NCI-H1417 (cell line): ENCODE measurements around the gene NNT.
"Not testable (repeated sequence)": the region's sequence is repeated elsewhere in the genome, so short reads cannot be mapped to it uniquely, and the experiment has no call there.

Experiments used
- DNase-seq, 3 experiments: peaks; one replicate each; lab custom pipeline; 2025; lab: John Stamatoyannopoulos, UW

The NNT gene

DNA sequence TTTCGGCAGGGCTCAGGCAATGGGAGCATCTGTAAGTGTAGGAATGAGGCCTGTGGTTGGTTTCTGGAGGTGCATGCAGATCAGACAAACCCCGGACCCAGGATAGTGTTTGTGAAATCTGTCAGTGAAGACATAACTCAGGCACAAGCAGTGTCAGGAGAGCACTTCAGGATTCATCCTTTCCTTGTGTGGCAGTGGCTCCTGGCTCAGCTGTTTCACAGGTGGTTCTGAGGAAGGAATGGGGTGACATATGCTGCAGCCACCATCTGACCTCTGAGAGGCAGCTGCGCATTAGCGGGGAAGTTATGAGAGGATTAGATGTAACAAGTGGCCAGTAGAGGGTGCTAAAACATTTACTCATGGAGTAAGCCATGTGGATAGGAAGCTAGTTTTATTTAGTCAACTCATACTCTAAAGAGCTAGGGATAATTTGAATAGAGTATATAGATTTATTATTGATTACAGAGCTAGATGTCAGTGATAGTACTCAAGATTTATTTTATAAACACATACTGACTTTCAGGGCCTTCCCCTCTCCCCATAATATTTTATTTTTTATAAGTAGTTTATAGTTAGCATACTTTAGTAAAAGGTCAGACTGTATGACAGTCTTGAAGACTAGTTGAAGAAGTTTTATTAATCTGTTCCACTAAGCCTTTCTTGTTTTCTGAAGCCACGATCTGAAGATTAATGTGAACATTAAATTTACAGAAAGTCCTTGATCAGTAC, 28.4 kb downstream of the NNT start:
- peak; percentile 50 to 94 (median 84) for DNase-seq

DNA sequence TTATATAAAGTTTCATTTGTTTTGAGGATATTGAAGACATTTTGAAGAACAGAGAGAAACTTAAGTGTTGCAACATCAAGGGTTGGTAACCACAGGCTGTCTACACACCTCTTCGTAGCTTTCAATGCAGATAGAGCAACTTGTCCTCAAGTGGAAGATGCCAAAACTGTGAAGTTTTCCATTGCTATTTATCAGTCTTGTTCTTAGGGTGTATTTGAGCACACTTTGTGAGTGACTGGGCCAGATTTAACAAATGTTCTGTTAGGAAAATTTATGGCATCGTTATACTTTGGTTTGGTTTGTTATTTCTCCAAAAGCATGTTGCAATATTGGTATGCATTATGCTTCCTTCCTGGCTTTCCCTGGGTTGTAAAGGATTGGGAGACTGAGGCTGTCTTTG, 31.6 kb downstream of the NNT start:
- DNase-seq: no peak

DNA sequence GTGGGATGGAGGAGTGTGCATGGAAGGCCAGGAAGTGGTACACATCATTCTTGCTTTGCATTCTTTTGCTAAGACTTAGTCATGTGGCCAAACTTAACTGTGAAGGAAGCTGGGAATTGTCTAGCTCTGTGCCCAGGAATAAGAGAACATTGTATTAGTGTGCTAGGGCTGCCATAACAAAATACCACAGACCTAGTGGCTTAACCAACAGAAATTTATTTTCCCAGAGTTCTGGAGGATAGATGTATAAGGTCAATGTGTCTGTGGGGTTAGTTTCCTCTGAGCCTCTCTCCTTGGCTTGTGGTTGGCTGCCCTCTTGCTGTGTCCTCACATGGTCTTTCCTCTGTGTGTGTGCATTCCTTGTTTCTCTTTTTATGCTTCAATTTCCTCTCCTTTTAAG, 32.4 kb downstream of the NNT start:
- no peak for DNase-seq

DNA sequence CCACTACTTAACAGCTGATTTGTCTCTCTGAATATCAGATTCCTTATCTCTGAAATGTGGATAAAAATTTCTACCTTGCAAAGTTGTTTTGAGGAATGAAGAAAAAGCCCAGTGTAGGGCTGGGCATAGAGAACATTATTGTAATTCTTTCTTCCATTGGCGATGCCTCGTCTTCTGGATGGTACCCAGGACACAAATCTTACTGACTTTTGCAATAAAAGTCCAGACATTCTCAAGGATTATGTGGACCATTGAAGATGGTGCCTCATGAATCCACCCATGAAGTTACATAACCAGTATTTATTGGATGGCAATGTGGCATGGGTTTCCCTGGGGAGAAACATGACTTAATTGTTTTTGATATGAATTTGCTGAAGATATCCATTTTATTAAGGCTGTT, 33.1 kb downstream of the NNT start:
- DNase-seq: no peak

DNA sequence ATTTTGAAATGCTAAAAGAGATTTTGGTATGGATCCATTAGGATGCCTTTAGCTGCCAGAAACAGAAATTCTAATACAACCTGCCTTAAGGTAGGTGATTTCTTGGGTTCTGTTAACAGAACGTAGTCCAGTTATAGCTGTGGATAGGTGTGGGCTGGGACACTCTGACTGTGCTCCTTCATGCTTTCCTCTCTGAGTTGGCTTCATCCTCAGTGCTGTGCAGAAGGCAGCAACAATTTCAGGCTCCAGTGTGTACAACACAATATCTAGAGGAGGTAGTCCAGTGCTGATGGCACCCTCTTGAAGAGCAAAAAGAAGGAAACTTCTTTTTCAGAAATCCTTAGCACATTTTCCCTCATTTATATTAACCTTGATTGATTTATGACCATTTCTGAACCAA, 34.4 kb downstream of the NNT start:
- no peak for DNase-seq

DNA sequence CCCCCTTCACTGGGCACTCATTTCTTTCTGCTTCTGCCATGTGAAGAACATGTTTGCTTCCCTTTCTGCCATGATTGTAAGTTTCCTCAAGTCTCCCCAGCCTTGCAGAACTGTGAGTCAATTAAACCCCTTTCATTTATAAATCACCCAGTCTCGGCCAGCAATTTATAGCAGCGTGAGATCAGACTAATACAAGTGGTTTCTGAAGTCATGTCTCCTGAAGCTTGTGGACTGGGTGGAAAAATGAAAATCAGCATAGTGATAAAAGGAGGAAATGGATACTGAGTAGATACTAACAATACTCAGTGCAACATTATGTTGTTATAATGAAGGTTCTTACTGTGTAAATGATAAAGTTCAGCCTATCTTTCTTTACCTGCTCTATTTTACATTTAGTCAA, 35.1 kb downstream of the NNT start:
- no peak for DNase-seq

DNA sequence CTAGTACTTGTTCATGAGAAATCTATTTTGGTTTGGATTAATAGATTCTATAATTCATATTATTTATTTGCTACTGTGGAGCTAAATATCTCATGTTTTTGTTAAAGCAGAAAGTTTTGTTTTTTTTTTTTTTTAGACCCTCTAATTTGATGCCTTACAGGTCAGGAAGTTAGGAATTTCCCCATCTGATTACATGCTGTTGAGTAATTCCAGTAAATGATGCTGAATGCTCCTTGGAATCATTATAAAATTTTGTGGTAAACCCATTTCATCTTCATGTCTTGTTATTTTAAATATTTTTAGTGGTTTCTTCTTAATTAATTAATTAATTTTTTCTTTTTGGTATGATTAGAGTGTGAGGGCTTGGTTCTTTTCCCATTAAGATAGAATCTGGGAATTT, 35.6 kb downstream of the NNT start:
- no peak for DNase-seq

DNA sequence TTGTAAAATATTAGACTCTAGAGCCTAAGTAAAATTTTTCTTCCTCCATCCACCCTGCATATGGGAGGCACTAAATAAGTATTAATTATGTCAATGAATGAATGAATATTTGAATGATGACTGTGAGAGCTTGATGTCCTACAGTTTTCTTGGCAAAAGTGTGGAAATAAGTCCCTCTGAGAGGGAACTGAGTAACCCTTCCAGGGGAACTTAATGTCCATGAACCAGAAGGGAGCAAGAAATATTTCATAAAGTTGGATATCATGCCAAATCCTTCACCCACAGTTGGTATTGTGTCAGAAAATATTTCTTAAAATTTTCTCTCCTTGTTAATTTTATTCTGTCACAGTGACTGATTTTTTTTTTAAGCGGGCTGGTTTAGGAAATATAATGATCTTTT, 36.6 kb downstream of the NNT start:
- DNase-seq: no peak

DNA sequence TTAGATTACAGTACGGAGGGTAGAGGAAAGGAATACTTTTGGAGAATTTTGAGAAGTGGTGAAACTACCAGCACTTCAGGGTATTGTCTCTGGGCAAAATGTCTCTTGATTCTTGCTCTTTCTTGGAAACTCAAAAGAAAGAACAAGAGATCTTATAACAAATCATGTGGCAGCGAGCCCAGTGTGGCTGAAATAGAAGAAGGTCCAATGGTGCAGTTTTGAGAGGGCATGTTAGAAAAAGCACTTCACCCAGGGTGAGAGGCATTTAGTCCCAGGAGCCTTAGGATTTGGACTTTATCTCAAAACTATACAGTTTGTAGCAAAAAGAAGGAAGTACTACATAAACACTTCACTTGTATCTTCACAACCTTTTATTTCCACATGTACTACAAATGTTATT, 39.4 kb downstream of the NNT start:
- no peak for DNase-seq

DNA sequence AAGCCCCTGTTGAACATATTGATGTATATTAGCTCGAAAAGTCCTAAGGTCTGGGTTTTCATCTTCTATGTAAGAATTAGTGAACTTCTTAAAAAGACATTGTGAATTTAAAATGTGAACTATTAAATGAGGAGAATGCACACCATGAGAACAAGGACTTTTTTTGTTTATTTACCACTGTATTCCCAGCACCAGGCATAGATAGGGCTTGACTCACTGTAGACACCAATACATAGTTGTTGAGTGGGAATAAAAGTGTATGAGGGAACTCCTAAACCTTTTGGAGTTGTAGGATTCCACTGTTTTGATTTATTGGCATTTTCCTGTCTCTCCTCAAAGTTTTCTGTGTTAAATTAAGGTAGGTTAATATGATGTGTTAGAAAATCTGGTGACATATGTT, 40.3 kb downstream of the NNT start:
- no peak for DNase-seq

DNA sequence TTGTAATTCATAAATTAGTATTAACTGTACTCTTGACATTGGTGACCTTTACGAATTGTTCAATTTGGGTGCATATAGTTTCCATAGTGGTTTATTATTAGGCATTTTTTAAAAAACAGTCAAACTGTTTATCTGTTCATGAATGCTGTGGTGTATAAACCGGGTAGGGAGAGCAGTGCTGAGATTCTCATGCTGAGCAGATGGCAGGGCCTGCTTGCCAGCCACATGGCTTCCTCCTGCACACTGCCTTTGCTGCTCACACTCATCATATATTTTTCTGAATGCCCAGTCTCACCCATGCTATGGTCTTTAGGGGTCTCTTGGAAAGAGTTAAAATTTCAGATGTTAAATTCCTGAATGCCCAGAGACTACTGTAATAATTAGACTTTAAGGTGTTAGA, 40.8 kb downstream of the NNT start:
- DNase-seq: no peak

DNA sequence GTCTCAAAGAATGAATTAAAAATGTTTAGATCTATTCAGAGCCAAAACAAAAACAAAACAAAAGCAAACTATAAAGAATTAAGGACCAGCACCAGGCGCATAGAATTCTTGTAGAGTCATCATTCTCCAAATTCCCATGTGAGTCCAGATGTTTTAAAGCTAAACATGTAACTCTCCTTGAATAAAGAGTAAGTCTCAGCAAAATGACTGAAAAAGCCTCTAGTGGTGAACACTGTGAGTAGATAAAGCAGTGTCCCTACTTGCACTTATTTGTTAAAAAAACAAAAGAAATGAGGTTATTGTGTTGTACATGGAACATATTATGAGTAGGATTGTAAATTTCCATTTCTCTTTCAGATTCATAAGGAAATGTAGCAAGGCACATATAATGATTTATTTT, 44.0 kb downstream of the NNT start:
- no peak for DNase-seq

DNA sequence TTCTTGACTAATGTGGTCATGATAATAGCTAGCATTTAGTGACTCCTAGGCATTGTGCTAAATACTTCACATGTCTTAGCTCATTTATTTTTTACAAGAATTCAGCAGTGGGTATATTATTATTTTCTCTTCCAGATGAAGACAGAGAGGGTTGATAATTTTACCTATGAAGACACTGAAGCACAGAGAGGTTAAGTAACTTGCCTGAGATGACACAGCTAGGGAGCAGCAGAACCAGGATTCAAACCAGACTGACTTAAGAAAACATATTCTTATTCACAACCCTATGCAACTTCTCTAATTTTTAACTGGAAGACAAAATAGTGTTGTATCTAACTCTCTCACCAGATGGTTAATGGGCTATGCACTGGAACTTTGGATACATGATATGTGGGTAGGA, 44.8 kb downstream of the NNT start:
- no peak for DNase-seq

DNA sequence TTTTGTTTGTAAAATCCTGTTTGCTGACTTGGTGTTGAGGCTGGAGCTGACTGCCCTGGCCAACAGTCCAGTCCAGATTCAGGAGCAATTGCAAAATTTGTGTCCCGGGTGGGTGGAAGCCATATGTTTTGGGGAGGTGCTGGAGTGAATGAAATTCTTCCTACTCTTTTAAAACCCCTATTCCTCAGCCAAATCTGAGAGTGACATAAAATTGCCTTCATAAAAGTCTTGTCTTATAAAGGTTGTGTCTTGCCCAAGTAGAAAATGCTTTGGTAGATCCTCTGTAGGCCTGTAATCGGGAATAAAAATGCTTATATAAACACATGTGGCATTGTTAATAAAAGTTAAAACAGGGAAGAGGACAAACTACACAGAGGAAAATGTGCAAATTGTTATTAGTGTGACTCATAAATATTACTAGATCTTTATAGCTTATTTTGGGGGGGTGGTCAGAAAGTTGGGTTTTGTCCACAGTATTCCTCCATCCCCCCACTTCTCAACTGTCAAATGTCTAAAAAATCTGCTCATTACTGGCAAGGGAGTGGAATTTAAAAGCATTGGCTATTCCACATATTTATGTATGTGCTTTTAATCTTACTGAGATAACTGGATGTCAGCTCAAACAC, 45.6 kb downstream of the NNT start:
- DNase-seq: no peak

DNA sequence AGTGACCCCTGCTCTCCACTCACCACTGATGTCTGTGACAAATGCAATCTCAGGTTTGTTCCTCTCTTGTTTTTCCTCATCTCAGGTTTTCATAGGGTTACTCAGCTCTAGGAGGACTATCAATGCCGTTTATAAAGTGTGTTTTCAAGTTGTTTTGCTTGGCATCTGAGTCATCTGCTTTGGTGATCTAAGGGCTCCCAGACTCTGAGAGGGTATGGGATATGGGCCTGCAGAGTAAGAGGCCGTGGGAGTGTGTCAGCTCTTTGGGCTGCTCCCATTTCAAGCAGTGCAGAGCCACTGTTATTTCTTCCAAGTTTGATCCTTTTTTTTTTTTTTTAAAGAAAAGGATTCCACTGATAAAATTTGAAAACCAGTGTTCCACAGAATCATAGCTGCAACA, 46.3 kb downstream of the NNT start:
- no peak for DNase-seq

DNA sequence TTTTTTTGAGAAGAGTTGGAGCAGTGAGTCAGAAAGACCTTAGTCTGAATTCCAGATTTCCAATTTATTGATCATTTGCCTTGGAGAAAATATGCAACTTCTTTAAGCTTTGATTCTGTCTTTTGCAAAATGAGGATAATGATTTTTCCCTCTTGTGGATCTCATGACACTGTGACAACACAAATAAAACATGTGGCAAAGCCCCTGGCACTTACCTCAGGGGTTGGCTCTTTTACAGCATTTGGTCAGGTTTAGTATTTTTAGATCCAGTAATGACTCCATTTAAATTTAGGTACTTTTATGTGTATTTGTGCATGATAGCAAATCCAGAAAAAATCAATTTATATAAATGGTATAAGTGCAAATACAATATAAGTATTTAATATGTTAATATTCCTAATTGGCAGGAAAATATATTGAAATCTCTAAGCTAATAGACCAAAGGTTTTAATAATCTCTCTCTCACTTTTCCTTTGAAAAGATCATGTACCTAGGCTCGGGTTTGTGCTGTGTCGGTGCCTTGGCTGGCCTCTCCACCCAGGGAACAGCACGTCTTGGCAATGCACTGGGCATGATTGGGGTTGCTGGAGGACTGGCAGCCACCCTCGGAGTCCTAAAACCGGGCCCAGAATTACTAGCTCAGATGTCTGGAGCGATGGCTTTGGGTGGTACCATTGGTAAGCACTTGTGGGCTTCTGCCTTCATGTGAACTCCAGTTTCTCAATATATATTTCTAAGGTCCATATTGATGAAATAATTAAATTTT, 49.7 kb downstream of the NNT start:
- DNase-seq: no peak

DNA sequence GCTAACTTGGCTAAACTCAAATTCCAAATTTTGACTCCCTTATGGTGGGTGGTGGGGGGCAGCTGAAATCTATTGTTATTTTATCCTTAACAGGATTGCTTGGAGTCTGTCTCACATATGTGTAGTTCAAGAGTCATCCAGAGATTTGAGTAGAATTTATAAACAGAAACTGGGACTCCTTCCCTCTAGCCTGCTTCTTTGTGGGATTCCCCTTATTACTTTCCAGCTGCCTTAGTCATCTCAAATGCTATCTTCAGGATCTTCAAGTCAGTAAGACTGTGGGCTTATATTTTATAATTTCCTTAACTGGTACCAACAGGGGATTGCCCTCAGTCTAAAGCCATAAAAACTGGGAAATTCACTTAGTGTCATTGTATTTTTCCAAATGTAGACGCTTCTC, 55.5 kb downstream of the NNT start:
- DNase-seq: no peak

DNA sequence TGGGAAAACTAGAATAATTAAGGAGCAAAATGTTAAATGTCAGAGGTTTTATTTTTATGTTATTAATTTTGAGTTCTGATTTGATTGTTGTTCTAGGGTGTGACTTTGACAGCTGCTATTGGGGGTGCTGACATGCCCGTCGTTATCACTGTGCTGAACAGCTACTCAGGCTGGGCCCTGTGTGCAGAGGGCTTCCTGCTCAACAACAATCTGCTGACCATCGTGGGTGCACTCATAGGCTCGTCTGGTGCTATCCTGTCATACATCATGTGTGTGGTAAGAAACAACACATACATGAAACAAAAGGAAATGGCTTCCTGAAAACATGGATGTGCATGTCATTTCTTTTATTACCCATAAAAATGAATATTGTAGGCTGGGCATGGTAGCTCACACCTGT, 56.1 kb downstream of the NNT start:
- DNase-seq: no peak

DNA sequence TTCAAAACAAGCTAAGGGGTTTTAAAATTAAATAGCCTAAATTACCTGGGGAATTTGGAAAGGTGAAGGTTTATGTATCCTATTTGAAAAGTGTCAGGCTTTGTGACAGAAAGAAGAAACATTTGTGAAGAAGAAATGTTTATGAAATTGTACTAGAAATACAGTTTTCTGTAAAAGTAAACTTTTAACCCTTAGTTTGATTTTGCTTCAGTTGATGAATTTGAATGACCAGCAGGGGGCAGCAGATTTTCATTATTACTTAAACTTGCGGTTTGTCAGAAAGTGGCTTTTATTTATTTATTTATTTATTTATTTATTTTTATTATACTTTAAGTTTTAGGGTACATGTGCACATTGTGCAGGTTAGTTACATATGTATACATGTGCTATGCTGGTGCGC, 58.1 kb downstream of the NNT start:
- peak in 2 of 3 experiments; percentile 16 to 50 for DNase-seq

DNA sequence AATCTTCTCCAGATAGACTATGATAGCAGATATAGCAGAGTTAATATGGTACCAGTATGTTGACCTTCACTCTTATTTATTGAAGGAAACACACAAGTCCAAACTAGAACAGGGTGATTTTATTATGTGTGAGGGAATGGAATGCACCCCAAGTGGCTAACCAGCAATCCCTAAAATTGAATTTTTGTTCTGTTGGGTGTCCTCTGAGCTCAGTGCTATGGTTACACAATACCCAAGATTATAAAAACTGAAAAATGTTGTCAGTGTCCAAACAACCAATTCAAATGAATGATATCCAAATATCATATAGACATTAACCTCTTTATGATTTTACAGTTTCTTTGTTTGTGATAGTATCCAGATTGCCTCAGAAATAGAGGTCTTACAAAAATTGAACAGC, 60.9 kb downstream of the NNT start:
- DNase-seq: no peak

DNA sequence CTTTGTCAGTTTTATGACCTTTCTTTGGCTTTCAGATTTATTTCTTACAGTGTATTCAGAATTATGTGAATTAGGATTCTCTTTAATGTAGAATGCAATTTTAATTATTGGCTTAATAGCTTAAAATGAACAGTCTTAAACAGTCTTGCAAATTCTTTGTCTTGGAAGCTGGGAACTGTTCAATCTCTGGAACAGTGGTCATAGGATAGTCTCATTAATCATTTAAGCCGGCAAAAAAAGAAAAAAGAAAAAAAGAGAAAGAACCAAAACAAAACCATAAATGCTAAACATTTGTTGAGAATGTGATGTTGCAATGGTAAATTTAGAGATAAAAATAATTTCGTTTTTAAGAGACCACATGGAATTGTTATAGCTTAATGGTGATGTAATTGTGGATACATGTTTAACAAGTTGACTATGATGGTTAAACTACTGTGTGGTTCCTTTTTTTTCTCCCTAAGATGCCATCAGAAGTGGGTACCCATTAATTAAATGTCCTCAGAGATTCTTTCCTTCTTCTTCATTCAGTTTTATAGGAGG, 61.6 kb downstream of the NNT start:
- DNase-seq: no peak

DNA sequence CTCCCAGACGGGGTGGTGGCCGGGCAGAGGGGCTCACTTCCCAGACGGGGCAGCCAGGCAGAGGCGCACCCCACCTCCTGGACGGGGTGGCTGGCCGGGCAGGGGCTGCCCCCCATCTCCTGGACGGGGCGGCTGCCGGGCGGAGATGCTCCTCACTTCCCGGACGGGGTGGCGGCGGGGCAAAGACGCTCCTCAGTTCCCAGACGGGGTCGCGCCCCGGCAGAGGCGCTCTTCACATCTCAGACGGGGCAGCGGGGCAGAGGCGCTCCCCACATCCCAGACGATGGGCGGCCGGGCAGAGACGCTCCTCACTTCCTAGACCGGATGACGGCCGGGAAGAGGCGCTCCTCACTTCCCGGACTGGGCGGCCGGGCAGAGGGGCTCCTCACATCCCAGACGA, 62.8 kb downstream of the NNT start:
- not testable (repeated sequence) for DNase-seq

DNA sequence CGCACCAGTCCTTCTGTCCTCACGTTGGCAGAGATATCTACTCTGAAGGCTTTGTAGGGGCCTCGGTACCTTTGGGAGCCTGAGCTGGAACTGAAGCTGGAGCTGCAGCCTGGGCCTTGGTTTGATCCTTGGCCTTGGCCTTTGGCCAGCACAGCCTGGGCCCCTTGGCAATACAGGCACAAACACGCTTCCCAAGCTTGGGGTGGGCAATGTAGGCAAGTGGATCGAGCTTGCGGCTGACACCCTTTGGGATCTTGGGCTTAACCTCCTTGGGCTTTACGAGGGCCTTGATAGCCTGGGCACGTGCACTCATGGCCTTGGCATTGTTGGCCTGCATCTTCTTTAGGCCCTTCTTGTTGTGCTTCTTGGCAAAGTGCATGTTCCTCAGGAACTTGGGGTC, 63.7 kb downstream of the NNT start:
- not testable (repeated sequence) for DNase-seq
